ENCODE measurements around the gene PRKAG1.

The PRKAG1 gene

GRCh38 chr12:49046129-49046895, 27.7 kb upstream of the PRKAG1 start:
- Histone ChIP-seq H3K4me3 (ENCODE audit: low read depth, low read length) (no peak overlapping the region), H3K27ac (ENCODE audit: low read depth, low read length) (no peak overlapping the region), H3K36me3 (ENCODE audit: control insufficient read depth, insufficient read depth, low read length) (peaks cover 98% of the 10 kb centered on the region), H3K27me3 (ENCODE audit: control insufficient read depth, insufficient read depth, low read length) (no peaks in the 10 kb centered on the region), H3K9me3 (ENCODE audit: control insufficient read depth, insufficient read depth, low read depth, low read length) (no peaks in the 10 kb centered on the region), H3K9ac (ENCODE audit: low read length) (no peak overlapping the region), H3K4me1 (ENCODE audit: control insufficient read depth, insufficient read depth, low read length) (no peaks in the 10 kb centered on the region)

- Histone ChIP-seq H3K27ac (ENCODE audit: low read depth, low read length) (no peak overlapping the region), H3K9me3 (ENCODE audit: control insufficient read depth, insufficient read depth, low read depth, low read length) (no peaks in the 10 kb centered on the region), H3K4me3 (ENCODE audit: low read depth, low read length) (no peak overlapping the region), H3K36me3 (ENCODE audit: control insufficient read depth, insufficient read depth, low read length) (peaks cover 98% of the 10 kb centered on the region), H3K9ac (ENCODE audit: low read length) (no peak overlapping the region), H3K27me3 (ENCODE audit: control insufficient read depth, insufficient read depth, low read length) (no peaks in the 10 kb centered on the region), H3K4me1 (ENCODE audit: control insufficient read depth, insufficient read depth, low read length) (no peaks in the 10 kb centered on the region)
These were observed 26.1 kb upstream of the PRKAG1 start for GRCh38 chr12:49044660-49045059.

GRCh38 chr12:49043856-49044258, 25.3 kb upstream of the PRKAG1 start:
- Histone ChIP-seq H3K27ac (ENCODE audit: low read depth, low read length) (no peak overlapping the region), H3K9ac (ENCODE audit: low read length) (no peak overlapping the region), H3K9me3 (ENCODE audit: control insufficient read depth, insufficient read depth, low read depth, low read length) (no peaks in the 10 kb centered on the region), H3K36me3 (ENCODE audit: control insufficient read depth, insufficient read depth, low read length) (peaks cover 98% of the 10 kb centered on the region), H3K4me3 (ENCODE audit: low read depth, low read length) (no peak overlapping the region), H3K27me3 (ENCODE audit: control insufficient read depth, insufficient read depth, low read length) (no peaks in the 10 kb centered on the region), H3K4me1 (ENCODE audit: control insufficient read depth, insufficient read depth, low read length) (no peaks in the 10 kb centered on the region)

GRCh38 chr12:49043241-49043640, 24.7 kb upstream of the PRKAG1 start:
- Histone ChIP-seq H3K27me3 (ENCODE audit: control insufficient read depth, insufficient read depth, low read length) (no peaks in the 10 kb centered on the region), H3K9ac (ENCODE audit: low read length) (no peak overlapping the region), H3K4me1 (ENCODE audit: control insufficient read depth, insufficient read depth, low read length) (no peaks in the 10 kb centered on the region), H3K4me3 (ENCODE audit: low read depth, low read length) (no peak overlapping the region), H3K36me3 (ENCODE audit: control insufficient read depth, insufficient read depth, low read length) (peaks cover 98% of the 10 kb centered on the region), H3K27ac (ENCODE audit: low read depth, low read length) (no peak overlapping the region), H3K9me3 (ENCODE audit: control insufficient read depth, insufficient read depth, low read depth, low read length) (no peaks in the 10 kb centered on the region)

- Histone ChIP-seq H3K4me3 (ENCODE audit: low read depth, low read length) (no peak overlapping the region), H3K9ac (ENCODE audit: low read length) (no peak overlapping the region), H3K27ac (ENCODE audit: low read depth, low read length) (no peak overlapping the region), H3K36me3 (ENCODE audit: control insufficient read depth, insufficient read depth, low read length) (peaks cover 98% of the 10 kb centered on the region), H3K27me3 (ENCODE audit: control insufficient read depth, insufficient read depth, low read length) (no peaks in the 10 kb centered on the region), H3K4me1 (ENCODE audit: control insufficient read depth, insufficient read depth, low read length) (no peaks in the 10 kb centered on the region), H3K9me3 (ENCODE audit: control insufficient read depth, insufficient read depth, low read depth, low read length) (no peaks in the 10 kb centered on the region)
These were observed 23.4 kb upstream of the PRKAG1 start for GRCh38 chr12:49041881-49042484.

GRCh38 chr12:49041036-49041880, 22.7 kb upstream of the PRKAG1 start:
- Histone ChIP-seq H3K4me1 (ENCODE audit: control insufficient read depth, insufficient read depth, low read length) (no peaks in the 10 kb centered on the region), H3K27me3 (ENCODE audit: control insufficient read depth, insufficient read depth, low read length) (no peaks in the 10 kb centered on the region), H3K27ac (ENCODE audit: low read depth, low read length) (no peak overlapping the region), H3K9me3 (ENCODE audit: control insufficient read depth, insufficient read depth, low read depth, low read length) (no peaks in the 10 kb centered on the region), H3K9ac (ENCODE audit: low read length) (no peak overlapping the region), H3K4me3 (ENCODE audit: low read depth, low read length) (no peak overlapping the region), H3K36me3 (ENCODE audit: control insufficient read depth, insufficient read depth, low read length) (peaks cover 97% of the 10 kb centered on the region)

GRCh38 chr12:49040364-49040855, 21.8 kb upstream of the PRKAG1 start:
- Histone ChIP-seq H3K36me3 (ENCODE audit: control insufficient read depth, insufficient read depth, low read length) (peaks cover 93% of the 10 kb centered on the region), H3K27ac (ENCODE audit: low read depth, low read length) (no peak overlapping the region), H3K9me3 (ENCODE audit: control insufficient read depth, insufficient read depth, low read depth, low read length) (no peaks in the 10 kb centered on the region), H3K9ac (ENCODE audit: low read length) (no peak overlapping the region), H3K27me3 (ENCODE audit: control insufficient read depth, insufficient read depth, low read length) (no peaks in the 10 kb centered on the region), H3K4me3 (ENCODE audit: low read depth, low read length) (no peak overlapping the region), H3K4me1 (ENCODE audit: control insufficient read depth, insufficient read depth, low read length) (no peaks in the 10 kb centered on the region)

GRCh38 chr12:49039421-49040363, 21.1 kb upstream of the PRKAG1 start:
- Histone ChIP-seq H3K9me3 (ENCODE audit: control insufficient read depth, insufficient read depth, low read depth, low read length) (no peaks in the 10 kb centered on the region), H3K27me3 (ENCODE audit: control insufficient read depth, insufficient read depth, low read length) (no peaks in the 10 kb centered on the region), H3K9ac (ENCODE audit: low read length) (no peak overlapping the region), H3K4me1 (ENCODE audit: control insufficient read depth, insufficient read depth, low read length) (no peaks in the 10 kb centered on the region), H3K27ac (ENCODE audit: low read depth, low read length) (no peak overlapping the region), H3K4me3 (ENCODE audit: low read depth, low read length) (no peak overlapping the region), H3K36me3 (ENCODE audit: control insufficient read depth, insufficient read depth, low read length) (peaks cover 95% of the 10 kb centered on the region)

GRCh38 chr12:49038291-49038955, 19.8 kb upstream of the PRKAG1 start:
- Histone ChIP-seq H3K9ac (ENCODE audit: low read length) (no peak overlapping the region), H3K4me1 (ENCODE audit: control insufficient read depth, insufficient read depth, low read length) (no peaks in the 10 kb centered on the region), H3K9me3 (ENCODE audit: control insufficient read depth, insufficient read depth, low read depth, low read length) (no peaks in the 10 kb centered on the region), H3K36me3 (ENCODE audit: control insufficient read depth, insufficient read depth, low read length) (peaks cover 95% of the 10 kb centered on the region), H3K27me3 (ENCODE audit: control insufficient read depth, insufficient read depth, low read length) (no peaks in the 10 kb centered on the region), H3K4me3 (ENCODE audit: low read depth, low read length) (no peak overlapping the region), H3K27ac (ENCODE audit: low read depth, low read length) (no peak overlapping the region)

GRCh38 chr12:49037947-49038237, 19.3 kb upstream of the PRKAG1 start:
- Histone ChIP-seq H3K4me1 (ENCODE audit: control insufficient read depth, insufficient read depth, low read length) (no peaks in the 10 kb centered on the region), H3K27ac (ENCODE audit: low read depth, low read length) (no peak overlapping the region), H3K36me3 (ENCODE audit: control insufficient read depth, insufficient read depth, low read length) (peaks cover 95% of the 10 kb centered on the region), H3K9ac (ENCODE audit: low read length) (no peak overlapping the region), H3K9me3 (ENCODE audit: control insufficient read depth, insufficient read depth, low read depth, low read length) (no peaks in the 10 kb centered on the region), H3K27me3 (ENCODE audit: control insufficient read depth, insufficient read depth, low read length) (no peaks in the 10 kb centered on the region), H3K4me3 (ENCODE audit: low read depth, low read length) (no peak overlapping the region)

All from HUES6 (cell line).